Neural progenitor cell (in vitro differentiated cells): Measurements from ENCODE around the gene AXDND1. TPM values are rescaled to one million over a fixed set of nuclear protein-coding genes. Genes with fewer than 3 reads are reported as not detected.

Experiments
- DNase-seq: peaks from one replicate; pipeline ENCODE4 v3.0.0-alpha.2; 2016; ENCODE audit warnings: low spot score
- H2AFZ ChIP-seq: fragments of 200-600 bp; sonication (generic); replicated peaks from 2 replicates; pipeline ENCODE4 v1.6.1; 2016; ENCODE audit warnings: antibody characterized with exemption
- H3F3A ChIP-seq: fragments of 200-600 bp; sonication (generic); 2 replicates; pipeline ENCODE4 v1.6.1; 2016; ENCODE audit warnings: antibody characterized with exemption, low read depth
- H3K27ac ChIP-seq: fragments of 200-600 bp; sonication (generic); 2 replicates; pipeline ENCODE4 v1.5.1; 2016; ENCODE audit warnings: mild to moderate bottlenecking
- H3K27me3 ChIP-seq: fragments of 200-600 bp; sonication (generic); 2 replicates; pipeline ENCODE4 v1.6.1; 2016; ENCODE audit warnings: mild to moderate bottlenecking, moderate library complexity
- H3K36me3 ChIP-seq: fragments of 200-600 bp; sonication (generic); 2 replicates; pipeline ENCODE4 v1.5.1; 2016
- H3K4me1 ChIP-seq: fragments of 200-600 bp; sonication (generic); 2 replicates; pipeline ENCODE4 v1.6.1; 2016; ENCODE audit warnings: mixed run types
- H3K4me2 ChIP-seq: fragments of 200-600 bp; sonication (generic); 2 replicates; pipeline ENCODE4 v1.6.1; 2016
- H3K4me3 ChIP-seq: fragments of 200-600 bp; sonication (generic); 2 replicates; pipeline ENCODE4 v1.5.1; 2016
- H3K79me2 ChIP-seq: fragments of 200-600 bp; sonication (generic); 2 replicates; pipeline ENCODE4 v1.6.1; 2016; ENCODE audit warnings: low read depth
- H3K9ac ChIP-seq: fragments of 200-600 bp; sonication (generic); 2 replicates; pipeline ENCODE4 v1.6.1; 2016
- H3K9me3 ChIP-seq: fragments of 200-600 bp; sonication (generic); 2 replicates; pipeline ENCODE4 v1.5.1; 2016; ENCODE audit warnings: low read depth
- H4K20me1 ChIP-seq: fragments of 200-600 bp; sonication (generic); 2 replicates; pipeline ENCODE4 v1.6.1; 2016; ENCODE audit warnings: low read depth
- H3K27ac Mint-ChIP-seq: 3 replicates; pipeline ENCODE4 v1.8.0; 2021; ENCODE audit warnings: mixed read lengths
- H3K27me3 Mint-ChIP-seq: 2 replicates; pipeline ENCODE4 v1.8.0; 2022; ENCODE audit warnings: low read depth, mild to moderate bottlenecking, inconsistent platforms, moderate library complexity, mixed read lengths; ENCODE audit not compliant: insufficient read depth
- H3K36me3 Mint-ChIP-seq: 3 replicates; pipeline ENCODE4 v1.8.0; 2021; ENCODE audit warnings: mixed read lengths
- H3K4me1 Mint-ChIP-seq: 3 replicates; pipeline ENCODE4 v1.8.0; 2021; ENCODE audit warnings: mixed read lengths
- H3K4me3 Mint-ChIP-seq: 3 replicates; pipeline ENCODE4 v1.8.0; 2021; ENCODE audit warnings: mild to moderate bottlenecking, moderate library complexity, mixed read lengths
- H3K9me3 Mint-ChIP-seq: 3 replicates; pipeline ENCODE4 v1.8.0; 2020; ENCODE audit warnings: mixed read lengths
- EZH2 ChIP-seq: fragments of 200-600 bp; sonication (generic); IDR thresholded peaks from 2 replicates; pipeline ENCODE4 v1.6.1; 2017; ENCODE audit warnings: antibody characterized with exemption, mild to moderate bottlenecking, moderate library complexity
- EZH2phosphoT487 ChIP-seq: fragments of 200-600 bp; sonication (generic); IDR thresholded peaks from 2 replicates; pipeline ENCODE4 v1.6.1; 2017; ENCODE audit warnings: antibody characterized with exemption
- total RNA-seq: library from RNA; depleted of rRNA; stranded (reverse); fragments of >200 nt; gene quantifications from 2 replicates; pipeline ENCODE4 v1.2.3, GENCODE V29; 2015; ENCODE audit warnings: low replicate concordance
- TF ChIP-seq, protein P1 (sequence below): fragments of 200-600 bp; sonication (generic); IDR thresholded peaks from 2 replicates; pipeline ENCODE4 v1.5.1; 2017; ENCODE audit warnings: antibody characterized with exemption, mild to moderate bottlenecking

Gene AXDND1
- total RNA-seq, 1 donor from 2014 or later = 0.30 TPM

DNA sequence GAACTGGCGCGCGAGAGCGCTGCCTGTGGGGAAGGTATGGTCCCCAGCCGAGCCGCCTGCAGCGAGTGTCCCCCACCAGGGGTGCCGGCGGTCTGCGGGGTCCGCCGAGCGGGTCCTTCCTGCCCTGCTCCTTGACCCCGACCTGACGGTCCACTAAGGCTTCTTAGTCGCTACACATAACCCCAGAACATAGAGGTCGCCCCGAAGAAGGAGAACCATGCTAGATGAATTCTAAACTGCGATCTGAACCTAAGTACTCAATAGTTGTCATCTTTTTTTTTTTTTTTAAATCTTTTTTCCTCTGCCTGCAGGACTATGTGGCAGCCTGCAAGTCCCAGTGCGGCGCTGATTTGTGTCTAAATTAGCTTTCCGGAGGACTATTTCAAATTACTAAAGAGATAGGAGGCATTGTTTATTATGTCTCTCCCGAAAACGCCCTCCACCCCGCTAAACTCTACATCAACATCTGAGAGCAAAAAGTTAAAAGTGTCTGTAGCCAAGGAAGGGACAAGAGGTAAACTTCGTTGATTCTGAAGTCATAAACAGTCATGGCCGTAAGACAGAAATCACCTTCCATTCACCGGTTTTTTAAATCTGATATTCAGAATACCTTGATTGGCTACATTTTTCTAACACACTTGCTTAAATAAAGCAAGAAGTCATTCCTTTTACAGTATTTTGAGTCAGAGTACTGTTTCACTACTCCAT lies 476 bp downstream of the AXDND1 start:
- H3K27me3 ChIP-seq = no peaks in the 10 kb centered on the region
- peak; percentile 13 for DNase-seq
- H3K27ac ChIP-seq = no peak overlapping the region
- H3K79me2 ChIP-seq = no peaks in the 10 kb centered on the region
- H3K4me2 ChIP-seq = peak overlapping the region; percentile 91
- H3K27me3 Mint-ChIP-seq = peaks cover 7% of the 10 kb centered on the region
- H3K4me1 Mint-ChIP-seq = peaks cover 7% of the 10 kb centered on the region
- H3K4me3 Mint-ChIP-seq = peak overlapping the region; percentile 93
- no peaks in the 10 kb centered on the region for H3K4me1 ChIP-seq
- H3F3A ChIP-seq = peaks cover 3% of the 10 kb centered on the region
- H3K36me3 ChIP-seq = no peaks in the 10 kb centered on the region
- H2AFZ ChIP-seq = peak overlapping the region; percentile 94
- peak overlapping the region; percentile 54 for H3K27ac Mint-ChIP-seq
- no peaks in the 10 kb centered on the region for H3K36me3 Mint-ChIP-seq
- no peak overlapping the region for H3K9ac ChIP-seq
- peak overlapping the region; percentile 66 for H3K4me3 ChIP-seq
- H4K20me1 ChIP-seq = no peaks in the 10 kb centered on the region
- H3K9me3 Mint-ChIP-seq = no peaks in the 10 kb centered on the region
- TF ChIP-seq EZH2 (no peak), EZH2phosphoT487 (no peak)
- TF ChIP-seq, protein P1, sequence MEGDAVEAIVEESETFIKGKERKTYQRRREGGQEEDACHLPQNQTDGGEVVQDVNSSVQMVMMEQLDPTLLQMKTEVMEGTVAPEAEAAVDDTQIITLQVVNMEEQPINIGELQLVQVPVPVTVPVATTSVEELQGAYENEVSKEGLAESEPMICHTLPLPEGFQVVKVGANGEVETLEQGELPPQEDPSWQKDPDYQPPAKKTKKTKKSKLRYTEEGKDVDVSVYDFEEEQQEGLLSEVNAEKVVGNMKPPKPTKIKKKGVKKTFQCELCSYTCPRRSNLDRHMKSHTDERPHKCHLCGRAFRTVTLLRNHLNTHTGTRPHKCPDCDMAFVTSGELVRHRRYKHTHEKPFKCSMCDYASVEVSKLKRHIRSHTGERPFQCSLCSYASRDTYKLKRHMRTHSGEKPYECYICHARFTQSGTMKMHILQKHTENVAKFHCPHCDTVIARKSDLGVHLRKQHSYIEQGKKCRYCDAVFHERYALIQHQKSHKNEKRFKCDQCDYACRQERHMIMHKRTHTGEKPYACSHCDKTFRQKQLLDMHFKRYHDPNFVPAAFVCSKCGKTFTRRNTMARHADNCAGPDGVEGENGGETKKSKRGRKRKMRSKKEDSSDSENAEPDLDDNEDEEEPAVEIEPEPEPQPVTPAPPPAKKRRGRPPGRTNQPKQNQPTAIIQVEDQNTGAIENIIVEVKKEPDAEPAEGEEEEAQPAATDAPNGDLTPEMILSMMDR = no peak
- H3K9me3 ChIP-seq = no peaks in the 10 kb centered on the region

DNA sequence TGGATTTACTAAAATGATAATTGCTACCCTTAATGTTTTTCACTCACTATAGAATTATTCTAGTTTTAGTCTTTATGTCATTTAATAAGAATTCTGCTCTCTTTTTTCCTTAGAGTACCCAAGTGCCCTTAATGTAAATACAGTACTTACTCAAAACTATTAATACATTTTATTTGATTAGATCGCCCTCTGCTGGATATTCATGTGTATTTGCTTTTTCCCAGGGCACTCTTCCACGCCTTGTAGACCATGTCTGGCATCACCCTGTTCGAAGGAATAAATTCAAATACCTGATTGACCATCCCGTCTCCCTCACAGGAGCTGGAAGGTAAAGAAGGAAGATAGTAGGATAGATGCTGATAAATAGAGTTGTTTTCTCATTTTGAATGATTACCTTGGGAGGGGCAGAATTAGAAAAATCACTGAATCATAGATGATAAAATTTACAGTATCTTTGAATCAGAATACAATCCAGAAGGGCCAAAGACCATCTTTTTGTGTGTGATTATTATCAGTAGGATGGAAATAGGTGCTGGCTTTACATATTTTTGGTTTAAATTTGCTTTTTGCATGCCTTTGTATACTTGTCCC lies 4.1 kb downstream of the AXDND1 start:
- no peak for TF ChIP-seq EZH2phosphoT487
- TF ChIP-seq, protein P1 = peak; percentile 79
- H3K9ac ChIP-seq = no peak overlapping the region
- no peak overlapping the region for H3K27ac Mint-ChIP-seq
- H3K9me3 Mint-ChIP-seq = no peaks in the 10 kb centered on the region
- H2AFZ ChIP-seq = no peak overlapping the region
- no peaks in the 10 kb centered on the region for H4K20me1 ChIP-seq
- peak; percentile 75 for DNase-seq
- H3K27ac ChIP-seq = no peak overlapping the region
- no peak overlapping the region for H3K4me2 ChIP-seq
- H3K4me1 Mint-ChIP-seq = peaks cover 7% of the 10 kb centered on the region
- H3K79me2 ChIP-seq = no peaks in the 10 kb centered on the region
- H3K4me3 Mint-ChIP-seq = no peak overlapping the region
- peaks cover 7% of the 10 kb centered on the region for H3K27me3 Mint-ChIP-seq
- H3K36me3 Mint-ChIP-seq = no peaks in the 10 kb centered on the region
- H3K27me3 ChIP-seq = no peaks in the 10 kb centered on the region
- H3K9me3 ChIP-seq = no peaks in the 10 kb centered on the region
- no peak overlapping the region for H3K4me3 ChIP-seq
- H3F3A ChIP-seq = peaks cover 3% of the 10 kb centered on the region
- no peaks in the 10 kb centered on the region for H3K36me3 ChIP-seq
- H3K4me1 ChIP-seq = no peaks in the 10 kb centered on the region

DNA sequence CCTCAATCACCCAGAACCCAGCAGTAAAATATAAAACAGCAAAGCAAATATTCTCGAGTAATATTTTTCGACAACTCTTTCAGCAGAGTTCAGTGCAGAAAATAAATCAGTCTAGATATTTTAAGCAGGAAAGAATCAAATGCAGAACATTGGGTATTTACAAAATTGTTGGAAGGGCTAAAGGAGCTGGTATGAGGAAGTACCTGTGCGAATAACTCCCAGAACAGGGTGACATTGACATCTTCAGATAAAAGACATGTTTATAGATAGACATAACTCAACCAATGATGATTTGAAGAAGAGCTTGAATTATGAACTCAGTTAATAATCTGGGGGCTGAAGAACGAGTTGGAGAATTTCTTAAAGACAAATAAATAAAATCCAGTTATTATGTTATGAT lies 6.4 kb downstream of the AXDND1 start:
- TF ChIP-seq EZH2 = no peak
- TF ChIP-seq EZH2phosphoT487 = no peak
- TF ChIP-seq, protein P1 = no peak
- no peaks in the 10 kb centered on the region for H3K4me1 Mint-ChIP-seq

More for the DNA sequence above, 6.4 kb downstream of the AXDND1 start:
- Histone ChIP-seq H3K9ac (no peak overlapping the region), H3K9me3 (no peaks in the 10 kb centered on the region), H3F3A (no peaks in the 10 kb centered on the region), H3K27me3 (no peaks in the 10 kb centered on the region), H3K4me2 (no peak overlapping the region), H2AFZ (no peak overlapping the region), H3K27ac (no peak overlapping the region), H3K4me1 (no peaks in the 10 kb centered on the region), H4K20me1 (no peaks in the 10 kb centered on the region), H3K36me3 (no peaks in the 10 kb centered on the region), H3K79me2 (no peaks in the 10 kb centered on the region), H3K4me3 (no peak overlapping the region)
- DNase-seq = no peak
- no peak overlapping the region for H3K27ac Mint-ChIP-seq
- H3K4me3 Mint-ChIP-seq = no peak overlapping the region
- no peaks in the 10 kb centered on the region for H3K36me3 Mint-ChIP-seq
- H3K27me3 Mint-ChIP-seq = peaks cover 2% of the 10 kb centered on the region
- no peaks in the 10 kb centered on the region for H3K9me3 Mint-ChIP-seq
